NOMO-1 (cell line): Measurements from ENCODE around the gene SMPD3.
A peak's percentile ranks its signal among the peaks of the same experiment; 100 is the strongest.

Source experiments
- DNase-seq, 2 experiments: peaks; one replicate each; lab custom pipeline; 2025; ENCODE audit not compliant: unreplicated experiment in 2 of 2; lab: John Stamatoyannopoulos, UW

SMPD3 gene

GRCh38 chr16:68473358-68474070 is 25.2 kb upstream of the SMPD3 start:
- no peak for DNase-seq

- DNase-seq = no peak
Measured at GRCh38 chr16:68472581-68472980, 24.3 kb upstream of the SMPD3 start.

- peak; percentile 94 to 98 for DNase-seq
Measured at GRCh38 chr16:68470461-68471150, 22.3 kb upstream of the SMPD3 start.

GRCh38 chr16:68469796-68470460 is 21.6 kb upstream of the SMPD3 start:
- DNase-seq = peak; percentile 65 to 76

GRCh38 chr16:68468842-68469241 is 20.5 kb upstream of the SMPD3 start:
- DNase-seq = peak; percentile 14 to 26

GRCh38 chr16:68466174-68466573 is 17.9 kb upstream of the SMPD3 start:
- DNase-seq = no peak

- DNase-seq = no peak
Measured at GRCh38 chr16:68463904-68464303, 15.6 kb upstream of the SMPD3 start.

GRCh38 chr16:68460067-68460466 is 11.8 kb upstream of the SMPD3 start:
- DNase-seq = no peak

GRCh38 chr16:68459457-68459856 is 11.1 kb upstream of the SMPD3 start:
- DNase-seq = no peak

GRCh38 chr16:68458551-68458950 is 10.2 kb upstream of the SMPD3 start:
- no peak for DNase-seq

- DNase-seq = no peak
Measured at GRCh38 chr16:68458101-68458500, 9.8 kb upstream of the SMPD3 start.

GRCh38 chr16:68455631-68456030 is 7.3 kb upstream of the SMPD3 start:
- DNase-seq = no peak

GRCh38 chr16:68454920-68455435 is 6.7 kb upstream of the SMPD3 start:
- DNase-seq = no peak

- DNase-seq = no peak
Measured at GRCh38 chr16:68453816-68454215, 5.5 kb upstream of the SMPD3 start.

- no peak for DNase-seq
Measured at GRCh38 chr16:68452176-68452575, 3.9 kb upstream of the SMPD3 start.

- DNase-seq = no peak
Measured at GRCh38 chr16:68451676-68452075, 3.4 kb upstream of the SMPD3 start.

- no peak for DNase-seq
Measured at GRCh38 chr16:68450741-68451255, 2.5 kb upstream of the SMPD3 start.

GRCh38 chr16:68447653-68448359 is 502 bp downstream of the SMPD3 start:
- DNase-seq = peak in 1 of 2 experiments; percentile 60

- DNase-seq = no peak
Measured at GRCh38 chr16:68446681-68447652, 1.3 kb downstream of the SMPD3 start.

- DNase-seq = peak; percentile 44 to 62
Measured at GRCh38 chr16:68445458-68445857, 2.9 kb downstream of the SMPD3 start.
